AG04450 (cell line): ENCODE data around the gene EMP3. TPM values are rescaled to one million over a fixed set of nuclear protein-coding genes. Genes with fewer than 3 reads are reported as not detected.
A peak's percentile ranks its signal among the peaks of the same experiment; 100 is the strongest.
"Not testable (repeated sequence)": the region's sequence is repeated elsewhere in the genome, so short reads cannot be mapped to it uniquely, and the experiment has no call there.

Experiments
- CTCF ChIA-PET: fragments of 300-600, 350-600 bp; formaldehyde crosslinking; extraction: SDS; loops from one replicate; lab custom pipeline; 2022; ENCODE audit warnings: antibody characterized with exemption, inconsistent platforms; lab: Charles Lee
- POLR2A ChIA-PET: fragments of 350-600 bp; formaldehyde crosslinking; extraction: SDS; loops from one replicate; lab custom pipeline; 2021; ENCODE audit warnings: antibody characterized with exemption, inconsistent platforms; lab: Yijun Ruan, JAX
- DNase-seq: peaks from one replicate; pipeline ENCODE4 v3.0.0-alpha.2; 2011; ENCODE audit warnings: low read depth, low spot score
- H3K27ac ChIP-seq: one replicate; pipeline ENCODE4 v1.5.1; 2012; ENCODE audit warnings: low read depth, low read length, control low read depth
- H3K27me3 ChIP-seq: one replicate; pipeline ENCODE4 v1.6.0; 2012; ENCODE audit warnings: low read length; ENCODE audit not compliant: control insufficient read depth, insufficient read depth
- H3K4me3 ChIP-seq: 2 replicates; pipeline ENCODE4 v1.5.1; 2011; ENCODE audit warnings: mild to moderate bottlenecking, low read depth, low read length, control low read depth
- H3K9me3 ChIP-seq: 2 replicates; pipeline ENCODE4 v1.5.1; 2012; ENCODE audit warnings: low read length; ENCODE audit not compliant: control insufficient read depth, insufficient read depth
- polyA plus RNA-seq: library from polyadenylated mRNA; depleted of rRNA; stranded (reverse); fragments of >200 nt; gene quantifications from 2 replicates; pipeline ENCODE4 v1.2.3, GENCODE V29; 2011
- TF ChIP-seq, protein P1 (sequence below): IDR thresholded peaks from 2 replicates; pipeline ENCODE4 v1.5.1; 2011; ENCODE audit warnings: low read depth, low read length, control low read depth, inconsistent platforms

Gene EMP3
- polyA plus RNA-seq, 1 experiment, result 227 TPM

DNA sequence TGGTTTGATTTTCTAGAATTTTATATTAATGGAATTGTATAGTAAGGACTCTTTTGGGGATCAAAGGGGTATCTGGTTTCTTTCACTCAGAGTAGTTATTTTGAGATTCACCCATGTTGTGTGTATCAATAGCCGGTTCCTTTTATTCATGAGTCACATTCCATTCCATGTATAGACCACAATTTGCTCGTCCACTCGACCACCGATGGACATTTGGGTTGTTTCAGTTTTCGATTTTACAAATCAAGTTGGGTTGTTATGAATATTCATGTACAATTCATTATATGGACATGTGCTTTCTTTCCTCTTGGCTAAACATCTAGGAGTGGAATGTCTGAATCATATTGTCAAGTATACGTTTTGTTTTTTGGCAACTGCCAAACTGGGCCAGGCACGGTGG, 9.6 kb upstream of the EMP3 start:
- no peak overlapping the region for H3K27ac ChIP-seq
- POLR2A ChIA-PET, result no interaction called here
- no peak overlapping the region for H3K4me3 ChIP-seq
- CTCF ChIA-PET, result interaction anchor here (0.6 kb wide), 1 partner anchor 26 kb away, joined by 5 read pairs; no protein-coding TSS in a partner anchor
- TF ChIP-seq, protein P1, sequence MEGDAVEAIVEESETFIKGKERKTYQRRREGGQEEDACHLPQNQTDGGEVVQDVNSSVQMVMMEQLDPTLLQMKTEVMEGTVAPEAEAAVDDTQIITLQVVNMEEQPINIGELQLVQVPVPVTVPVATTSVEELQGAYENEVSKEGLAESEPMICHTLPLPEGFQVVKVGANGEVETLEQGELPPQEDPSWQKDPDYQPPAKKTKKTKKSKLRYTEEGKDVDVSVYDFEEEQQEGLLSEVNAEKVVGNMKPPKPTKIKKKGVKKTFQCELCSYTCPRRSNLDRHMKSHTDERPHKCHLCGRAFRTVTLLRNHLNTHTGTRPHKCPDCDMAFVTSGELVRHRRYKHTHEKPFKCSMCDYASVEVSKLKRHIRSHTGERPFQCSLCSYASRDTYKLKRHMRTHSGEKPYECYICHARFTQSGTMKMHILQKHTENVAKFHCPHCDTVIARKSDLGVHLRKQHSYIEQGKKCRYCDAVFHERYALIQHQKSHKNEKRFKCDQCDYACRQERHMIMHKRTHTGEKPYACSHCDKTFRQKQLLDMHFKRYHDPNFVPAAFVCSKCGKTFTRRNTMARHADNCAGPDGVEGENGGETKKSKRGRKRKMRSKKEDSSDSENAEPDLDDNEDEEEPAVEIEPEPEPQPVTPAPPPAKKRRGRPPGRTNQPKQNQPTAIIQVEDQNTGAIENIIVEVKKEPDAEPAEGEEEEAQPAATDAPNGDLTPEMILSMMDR, result no peak
- peaks cover 2% of the 10 kb centered on the region; the same call in 1 of the 2 replicates for H3K9me3 ChIP-seq
- DNase-seq, result no peak
- H3K27me3 ChIP-seq, result no peaks in the 10 kb centered on the region

DNA sequence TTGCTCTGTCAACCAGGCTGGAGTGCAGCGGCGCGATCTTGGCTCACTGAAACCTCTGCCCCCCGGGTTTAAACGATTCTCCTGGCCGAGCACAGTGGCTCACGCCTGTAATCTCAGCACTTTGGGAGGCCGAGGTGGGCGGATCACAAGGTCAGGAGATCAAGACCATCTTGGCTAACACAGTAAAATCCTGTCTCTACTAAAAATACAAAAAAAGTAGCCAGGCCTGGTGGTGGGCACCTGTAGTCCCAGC, 7.7 kb upstream of the EMP3 start:
- H3K4me3 ChIP-seq, POLR2A ChIA-PET, H3K9me3 ChIP-seq, H3K27ac ChIP-seq, H3K27me3 ChIP-seq, DNase-seq: not testable (repeated sequence)
- CTCF ChIA-PET, result interaction anchor here (2.8 kb wide), 1 partner anchor 16 kb away, joined by 34 read pairs; no protein-coding TSS in a partner anchor

DNA sequence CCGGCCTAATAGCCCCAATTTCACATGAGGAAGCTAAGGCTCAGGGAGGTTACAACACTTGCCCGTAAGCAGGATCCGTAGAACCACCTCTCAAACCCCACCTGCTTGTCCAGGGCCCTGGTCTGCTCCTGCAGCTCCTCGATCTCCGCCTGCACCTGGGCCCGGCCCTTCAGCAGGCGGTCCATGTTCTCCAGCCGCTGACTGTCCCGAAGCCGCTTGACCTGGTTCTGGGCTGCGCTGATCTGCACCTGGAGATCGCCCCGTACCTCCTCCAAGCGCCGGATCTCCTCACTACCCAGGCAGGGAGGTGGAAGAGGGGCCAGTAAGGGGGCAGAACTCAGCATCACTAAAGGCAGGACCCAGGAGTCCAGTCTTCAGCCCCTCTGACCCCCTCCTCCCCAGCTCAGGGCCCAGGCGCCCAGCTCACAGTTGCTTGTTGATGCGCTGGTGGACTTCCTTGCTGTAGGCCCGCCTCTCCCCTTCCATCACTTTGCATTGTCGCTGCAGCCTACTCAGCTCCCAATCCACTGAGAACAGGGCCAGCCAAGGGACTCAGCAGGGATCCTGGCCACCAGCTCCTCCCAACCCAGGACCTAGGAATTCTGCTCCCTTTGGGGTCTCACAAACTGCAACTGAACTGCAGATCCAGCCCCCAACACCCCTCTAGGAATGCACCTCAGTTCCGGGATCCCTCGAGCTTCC, 6.9 kb upstream of the EMP3 start:
- no peak overlapping the region for H3K27ac ChIP-seq
- no peak for DNase-seq
- ChIA-PET POLR2A (no interaction called here), CTCF (interaction anchor here (1.0 to 2.8 kb wide), 2 partner anchors 10 to 15 kb away, joined by 3 to 34 read pairs; no protein-coding TSS in a partner anchor)
- TF ChIP-seq, protein P1, result no peak
- no peaks in the 10 kb centered on the region for H3K27me3 ChIP-seq
- H3K9me3 ChIP-seq, result peaks cover 2% of the 10 kb centered on the region; the same call in 1 of the 2 replicates
- no peak overlapping the region for H3K4me3 ChIP-seq

DNA sequence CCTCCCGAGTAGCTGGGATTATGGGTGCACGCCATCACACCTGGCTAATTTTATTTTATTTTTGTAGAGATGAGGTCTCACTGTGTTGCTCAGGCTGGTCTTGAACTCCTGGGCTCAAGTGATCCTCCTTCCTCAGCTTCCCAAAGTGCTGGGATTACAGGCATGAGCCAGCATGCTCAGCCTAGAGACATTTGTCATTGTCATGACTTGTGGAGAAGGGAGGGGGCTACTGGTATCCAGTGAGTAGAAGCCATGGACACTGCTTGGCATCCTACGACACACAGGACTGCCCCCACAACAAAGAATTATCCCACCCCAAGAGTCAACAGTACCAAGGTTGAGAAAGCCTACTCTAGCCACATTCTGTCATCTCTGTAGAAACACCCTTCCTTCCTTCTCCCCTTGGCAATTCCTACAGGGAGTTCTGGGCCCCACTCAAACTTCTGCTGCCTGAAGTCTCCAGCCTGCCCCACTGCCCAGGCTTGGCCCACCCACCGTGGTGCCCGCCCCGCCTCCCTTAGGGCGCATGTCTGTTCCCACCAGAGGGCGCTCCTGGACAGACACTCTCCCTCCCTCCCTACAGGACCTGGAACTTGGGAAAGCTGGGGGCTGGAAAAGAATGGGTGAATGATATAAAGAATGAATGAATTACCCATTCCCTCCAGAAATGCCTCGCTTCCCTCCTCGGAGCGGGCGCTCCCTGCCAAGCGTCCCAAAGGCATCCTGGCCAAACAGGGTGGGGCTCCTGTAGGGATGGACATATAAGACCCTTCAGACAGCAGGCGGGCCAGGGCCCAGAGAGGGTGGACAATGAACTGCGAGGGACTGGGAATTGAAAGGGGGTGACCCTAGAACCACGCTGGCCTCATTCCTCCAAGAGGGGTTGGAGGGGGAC, 5.5 kb upstream of the EMP3 start:
- no peak overlapping the region for H3K27ac ChIP-seq
- no peak overlapping the region for H3K4me3 ChIP-seq
- ChIA-PET CTCF (interaction anchor here (0.6 to 2.8 kb wide), 2 partner anchors 10 to 14 kb away, joined by 4 to 34 read pairs; no protein-coding TSS in a partner anchor), POLR2A (interaction anchor here (1.2 to 1.6 kb wide), 2 partner anchors 13 to 14 kb away, joined by 5 to 7 read pairs; no protein-coding TSS in a partner anchor)
- no peak for DNase-seq
- H3K27me3 ChIP-seq, result no peaks in the 10 kb centered on the region
- TF ChIP-seq, protein P1, result peak; percentile 78
- peaks cover 2% of the 10 kb centered on the region; the same call in 1 of the 2 replicates for H3K9me3 ChIP-seq

DNA sequence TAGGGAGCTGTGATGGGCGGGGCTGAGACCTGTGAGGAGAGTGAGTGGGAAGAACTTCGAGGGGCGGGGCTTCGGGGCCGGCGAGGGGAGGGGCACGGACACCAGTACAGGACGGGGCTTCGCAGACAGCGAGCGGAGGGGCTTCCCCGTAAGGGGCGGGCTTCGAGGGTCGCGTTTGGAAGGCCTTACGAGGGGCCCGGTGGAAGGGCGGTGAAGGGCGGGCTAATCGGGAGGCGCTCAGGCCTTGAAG, 4.1 kb upstream of the EMP3 start:
- Histone ChIP-seq H3K4me3 (peak overlapping the region; percentile 63), H3K9me3 (peaks cover 2% of the 10 kb centered on the region; the same call in 1 of the 2 replicates), H3K27me3 (no peaks in the 10 kb centered on the region), H3K27ac (peak overlapping the region; percentile 97)
- CTCF ChIA-PET, result interaction anchor here (1.4 to 5.3 kb wide), 2 partner anchors 12 to 53 kb away, joined by 4 to 29 read pairs; no protein-coding TSS in a partner anchor
- no peak for DNase-seq
- TF ChIP-seq, protein P1, result no peak
- POLR2A ChIA-PET, result interaction anchor here (0.5 to 3.6 kb wide), 4 partner anchors 12 to 70 kb away, joined by 3 to 32 read pairs (median 4); partner anchors contain the start of genes KDELR1, SYNGR4 and TMEM143
